Panc1 (cell line): ENCODE measurements around the gene CADM4.

Experiments used
- CTCF ChIP-seq: fragments of 450-650 bp; IDR thresholded peaks from 2 replicates; pipeline ENCODE4 v1.5.1; 2017; ENCODE audit warnings: mild to moderate bottlenecking
- POLR2AphosphoS5 ChIP-seq: IDR thresholded peaks from 2 replicates; pipeline ENCODE4 v1.6.1; 2012; ENCODE audit warnings: mild to moderate bottlenecking, low read depth, low read length, moderate library complexity
- REST ChIP-seq, 2 experiments: IDR thresholded peaks; 2 replicates each; pipeline ENCODE4 v1.6.1; 2011 to 2012; ENCODE audit warnings: low read depth in 2 of 2, control low read depth in 1 of 2, low read length in 1 of 2, mild to moderate bottlenecking in 1 of 2, moderate library complexity in 1 of 2; ENCODE audit not compliant: insufficient read depth in 1 of 2
- SIN3A ChIP-seq: IDR thresholded peaks from 2 replicates; pipeline ENCODE4 v1.6.1; 2012; ENCODE audit warnings: low read depth, mild to moderate bottlenecking, low read length, moderate library complexity, borderline replicate concordance; ENCODE audit not compliant: insufficient read depth
- TCF7L2 ChIP-seq: IDR thresholded peaks from 2 replicates; pipeline ENCODE4 v1.6.1; 2011; ENCODE audit warnings: mild to moderate bottlenecking, low read depth, low read length, inconsistent platforms

GRCh38 chr19:43641333-43641732 is 1.7 kb upstream of the CADM4 start:
- no peak for TF ChIP-seq CTCF
- no peak for TF ChIP-seq POLR2AphosphoS5
- no peak for TF ChIP-seq REST (IDR thresholded peaks at IDR 0.05; ENCODE audit: insufficient read depth in 1 of 2, low read depth in 2 of 2, low read length in 1 of 2)
- no peak for TF ChIP-seq SIN3A
- no peak for TF ChIP-seq TCF7L2
